HuH-7.5 (cell line): ENCODE measurements around the gene HSD17B3.
"Not testable (repeated sequence)": the region's sequence is repeated elsewhere in the genome, so short reads cannot be mapped to it uniquely, and the experiment has no call there.

Source experiments
- DNase-seq: peaks from one replicate; pipeline ENCODE4 v3.0.0; 2011; ENCODE audit warnings: low spot score

HSD17B3 gene

DNA sequence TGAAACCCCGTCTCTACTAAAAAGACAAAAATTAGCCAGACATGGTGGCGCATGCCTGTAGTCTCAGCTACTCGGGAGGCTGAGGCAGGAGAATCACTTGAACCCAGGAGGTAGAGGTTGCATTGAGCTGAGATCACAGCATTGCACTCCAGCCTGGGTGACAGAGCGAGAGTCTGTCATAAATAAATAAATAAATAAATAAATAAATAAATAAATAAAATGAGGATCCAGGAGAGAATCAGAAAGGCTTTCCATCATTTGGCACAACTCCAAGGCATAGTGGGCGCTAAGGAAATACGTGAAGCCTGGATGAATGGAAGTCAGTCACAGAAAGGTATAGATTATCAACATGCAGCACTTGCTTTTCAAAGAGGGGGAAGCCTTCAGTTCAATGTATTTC is 65.6 kb downstream of the HSD17B3 start:
- not testable (repeated sequence) for DNase-seq

DNA sequence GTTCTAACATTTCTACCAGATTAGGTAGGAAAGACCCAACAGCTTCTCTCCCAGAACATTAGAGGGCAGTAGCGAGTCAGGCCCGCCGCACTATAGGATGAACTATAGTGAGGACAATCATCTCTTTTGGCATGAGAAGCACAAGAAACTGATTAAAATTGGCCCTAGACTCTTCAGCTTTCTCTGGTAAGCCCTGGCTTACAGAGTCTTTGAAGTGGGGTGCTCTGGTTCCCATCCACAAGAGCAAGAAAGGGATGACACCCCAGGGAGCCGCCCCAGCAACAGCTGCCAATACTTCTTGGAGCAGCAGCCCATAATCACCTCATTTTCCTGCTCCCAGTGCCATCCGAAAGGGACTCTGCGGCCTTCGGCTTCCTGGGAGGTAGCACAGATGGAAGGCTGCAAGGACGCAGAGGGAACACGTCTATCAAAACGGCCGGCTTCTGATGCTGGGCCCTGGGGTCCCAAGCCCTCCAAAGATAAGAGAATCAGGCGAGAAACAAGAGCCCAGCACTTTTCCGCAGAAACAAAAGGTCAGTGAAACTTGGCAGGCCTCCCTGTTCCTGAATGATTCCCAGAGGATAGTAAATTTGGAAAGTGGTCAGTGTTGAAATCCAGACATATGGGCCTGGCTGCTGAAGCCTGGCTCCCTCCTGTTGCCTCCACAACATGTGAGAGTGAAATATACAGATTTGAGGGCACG is 69.3 kb downstream of the HSD17B3 start:
- peak; percentile 43 for DNase-seq

DNA sequence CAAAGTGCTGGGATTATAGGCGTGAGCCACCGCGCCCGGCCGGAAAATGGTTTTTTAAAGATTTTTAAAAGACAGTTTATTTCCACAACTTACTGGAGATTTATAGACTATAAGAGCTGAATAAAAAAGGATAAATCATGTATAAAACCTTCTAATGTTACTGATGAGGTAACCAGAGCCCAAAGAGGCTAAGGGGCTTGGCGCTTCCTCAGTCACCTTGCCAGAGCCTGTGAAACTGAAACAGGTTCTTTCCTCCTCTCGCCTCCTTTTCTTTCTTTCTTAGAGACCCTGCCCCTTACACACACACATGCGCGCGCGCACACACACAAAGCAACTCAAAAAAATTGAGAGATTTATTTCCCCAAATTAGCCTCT is 69.8 kb downstream of the HSD17B3 start:
- DNase-seq = no peak

DNA sequence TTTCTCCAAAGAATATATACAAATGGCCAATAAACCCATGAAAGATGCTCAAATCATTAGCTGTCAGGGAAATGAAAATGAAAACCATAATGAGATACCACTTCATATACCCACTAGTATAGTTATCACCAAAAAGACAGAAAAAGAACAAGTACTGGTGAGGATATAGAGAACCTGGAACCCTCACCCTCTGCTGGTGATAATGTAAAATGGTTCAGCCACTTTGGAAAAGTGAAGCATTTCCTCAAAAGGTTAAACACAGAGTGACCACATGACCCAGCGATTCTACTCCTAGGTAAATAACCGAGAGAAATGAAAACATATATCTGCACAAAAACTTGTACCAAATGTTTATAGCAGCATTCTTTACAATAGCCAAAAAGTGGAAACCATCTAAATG is 72.0 kb downstream of the HSD17B3 start:
- no peak for DNase-seq

DNA sequence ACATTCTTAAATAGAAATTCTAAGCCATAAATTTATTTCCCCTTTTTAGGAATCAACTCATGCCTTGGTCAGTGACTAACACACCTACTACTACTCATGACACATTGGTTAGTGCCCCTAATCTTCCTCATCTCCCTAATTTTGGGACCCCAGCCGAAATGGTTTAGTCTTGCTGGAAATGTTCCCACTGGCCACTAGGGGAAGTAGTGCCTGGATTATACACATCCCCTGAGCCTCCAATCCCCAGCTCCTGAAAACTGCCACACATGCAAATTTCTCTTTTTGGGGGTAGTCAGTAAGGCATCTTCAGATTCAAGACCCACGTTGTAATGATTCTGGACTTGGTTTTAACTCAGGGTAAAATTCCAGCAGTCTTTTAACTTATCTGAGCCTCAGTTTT is 79.8 kb downstream of the HSD17B3 start:
- peak; percentile 51 for DNase-seq

DNA sequence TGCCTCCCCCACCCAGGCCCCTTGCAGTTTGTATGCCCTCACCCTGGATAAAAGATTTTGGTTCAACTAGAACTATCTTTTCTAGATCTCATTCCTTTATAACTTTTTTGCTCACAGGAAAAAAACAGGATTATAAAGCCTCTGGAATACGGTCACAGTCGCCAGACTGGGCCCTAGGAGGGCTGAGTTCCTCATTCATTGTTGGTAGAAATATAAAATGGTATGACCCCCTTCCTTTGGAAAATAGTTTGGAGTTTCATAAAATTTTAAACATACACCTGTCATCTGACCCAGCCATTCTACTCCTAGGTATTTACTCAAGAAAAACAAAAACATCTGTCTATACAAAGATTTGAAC is 82.1 kb downstream of the HSD17B3 start:
- DNase-seq = no peak

DNA sequence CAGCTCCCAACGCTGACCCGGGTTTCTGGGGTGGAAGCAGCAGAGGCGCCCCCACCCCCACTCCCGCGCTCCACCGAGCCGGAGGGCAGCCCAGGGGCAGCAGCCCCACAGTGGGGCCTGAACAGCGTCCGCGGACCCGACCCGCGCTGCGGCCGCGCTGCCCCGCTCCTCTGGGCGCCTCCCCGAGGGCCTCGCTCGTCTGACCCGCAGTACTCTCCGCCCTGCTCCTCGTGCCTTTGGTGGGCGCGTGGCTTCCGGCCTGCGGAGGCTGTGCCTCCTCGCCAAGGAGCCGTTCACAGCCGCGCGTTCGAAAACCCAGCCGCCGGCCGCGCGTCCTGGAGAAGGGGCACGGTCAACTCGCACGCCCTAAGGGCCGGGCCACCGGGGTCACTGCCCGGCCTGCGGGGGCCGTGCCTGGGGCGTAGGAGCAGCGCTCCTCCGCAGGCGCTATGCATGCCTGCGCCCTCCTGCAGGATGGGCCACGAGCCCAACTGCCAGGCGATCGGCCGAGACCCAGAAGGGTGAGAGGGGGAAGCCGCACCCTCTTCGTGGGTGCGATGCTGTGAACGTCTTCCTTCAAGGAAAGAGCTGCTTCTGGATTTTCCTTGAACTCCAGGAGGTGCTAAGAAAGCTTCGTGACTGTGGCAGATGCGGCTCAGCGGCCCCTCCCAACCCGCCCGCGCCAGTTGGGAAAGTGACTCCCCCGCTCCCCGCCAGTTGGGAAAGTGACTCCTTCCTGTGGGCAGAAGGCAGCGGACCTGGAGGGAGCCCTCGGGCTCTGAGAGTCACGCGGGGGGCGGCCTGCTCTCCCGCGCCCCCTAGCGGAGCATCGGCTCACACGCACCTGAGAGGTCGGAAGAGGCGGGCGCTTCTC is 82.7 kb downstream of the HSD17B3 start:
- DNase-seq = peak; percentile 73

DNA sequence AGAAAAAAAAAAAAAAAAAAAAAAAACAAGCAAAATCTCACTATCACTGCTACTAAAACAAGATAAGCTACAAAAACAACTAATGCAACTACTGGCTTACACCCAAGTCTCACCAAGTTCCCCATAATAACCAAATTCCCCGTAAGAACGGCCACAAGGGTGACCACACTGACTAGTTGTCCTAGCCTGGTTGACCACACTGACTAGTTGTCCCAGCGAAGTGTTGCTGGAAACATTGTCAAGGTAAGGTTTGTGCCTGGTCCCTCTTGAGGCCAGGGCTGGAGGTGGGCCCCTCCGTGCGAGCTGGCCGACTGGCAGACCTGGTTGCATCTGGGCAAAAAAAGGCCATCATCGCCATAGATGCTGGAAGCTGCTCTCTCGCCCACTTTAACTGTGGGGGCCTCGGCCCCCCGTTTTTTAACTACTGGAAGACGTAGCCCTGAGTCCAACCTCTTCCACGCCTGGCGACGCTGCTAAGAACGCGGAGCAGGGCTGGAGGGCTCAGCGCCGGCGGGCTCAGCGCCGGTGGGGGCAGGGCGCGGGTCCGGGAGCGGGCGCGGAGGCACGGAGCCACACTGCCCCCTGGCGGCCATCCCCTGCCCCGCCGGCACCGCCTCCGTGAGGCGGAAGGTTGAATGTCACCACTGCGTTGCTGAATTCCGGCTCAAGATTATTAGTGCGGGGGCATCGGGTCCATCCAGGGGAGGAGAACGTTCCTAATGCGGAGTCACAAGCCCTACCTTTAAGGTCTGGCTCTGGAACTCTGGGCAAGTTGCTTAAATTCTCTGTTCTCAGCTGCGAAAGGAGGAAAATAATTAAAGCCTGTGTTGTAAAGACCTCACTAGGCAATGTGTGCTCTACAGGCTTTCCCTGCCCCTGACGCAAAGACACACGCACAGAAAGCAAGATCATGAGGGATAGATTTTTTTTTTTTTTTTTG is 84.0 kb downstream of the HSD17B3 start:
- peak; percentile 87 for DNase-seq

DNA sequence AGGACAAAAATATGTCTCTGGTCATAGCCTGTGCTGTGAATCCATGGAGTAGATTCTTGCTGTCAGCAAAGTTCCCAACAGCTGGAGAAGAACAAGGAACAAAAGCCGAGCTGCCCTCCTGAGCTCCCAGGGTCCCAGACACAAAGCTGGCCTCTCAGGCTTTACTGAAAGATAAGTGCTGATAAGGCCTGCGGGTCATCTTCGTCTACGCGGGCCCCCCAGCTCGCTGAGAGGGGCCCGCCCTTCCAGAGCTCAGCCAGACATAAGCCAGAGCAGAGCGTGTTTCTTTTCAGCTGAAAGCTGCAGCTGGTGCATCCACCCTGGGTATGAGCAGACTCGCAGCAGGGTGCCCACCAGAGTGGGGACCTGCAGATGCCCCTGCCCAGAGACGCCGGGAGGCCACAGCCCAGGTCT is 84.7 kb downstream of the HSD17B3 start:
- peak; percentile 29 for DNase-seq

DNA sequence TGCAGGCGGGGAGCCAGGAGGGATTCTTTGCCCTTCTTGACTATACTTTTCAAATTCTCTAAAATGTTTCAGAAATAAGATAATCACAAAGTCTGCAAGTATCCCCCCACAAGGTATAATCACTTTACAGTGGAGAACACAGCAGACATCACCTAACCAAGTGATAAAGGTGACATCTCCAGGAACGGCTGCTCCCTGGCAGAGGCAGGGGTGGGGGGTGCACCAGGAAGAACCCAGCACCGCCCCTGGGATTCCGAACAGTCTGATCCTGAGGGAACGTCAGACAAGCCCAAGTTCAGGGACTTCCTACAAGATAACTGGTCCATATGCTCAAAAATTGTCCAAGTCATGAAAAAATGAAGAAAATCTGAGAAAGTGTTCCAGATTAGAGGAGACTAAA is 85.4 kb downstream of the HSD17B3 start:
- DNase-seq = no peak

DNA sequence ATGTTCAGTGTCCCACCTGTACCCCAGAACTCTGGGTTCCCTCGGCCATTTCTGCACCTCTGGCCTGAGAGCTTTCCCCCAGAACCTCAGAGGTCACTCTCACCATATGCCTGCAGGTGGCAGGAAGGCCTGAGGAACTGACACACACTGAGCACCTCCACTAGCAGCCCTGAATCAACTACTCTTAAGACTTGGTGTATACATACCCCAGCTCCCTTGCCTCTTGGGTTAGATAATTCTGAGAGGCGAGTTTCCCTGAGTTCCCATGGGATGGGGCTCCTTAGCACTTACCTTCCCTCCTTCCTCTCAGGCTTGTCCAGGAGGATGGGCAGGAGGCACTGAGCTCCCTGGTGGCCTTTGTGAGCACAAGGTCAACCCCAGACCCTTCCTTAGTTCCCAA is 86.1 kb downstream of the HSD17B3 start:
- no peak for DNase-seq

DNA sequence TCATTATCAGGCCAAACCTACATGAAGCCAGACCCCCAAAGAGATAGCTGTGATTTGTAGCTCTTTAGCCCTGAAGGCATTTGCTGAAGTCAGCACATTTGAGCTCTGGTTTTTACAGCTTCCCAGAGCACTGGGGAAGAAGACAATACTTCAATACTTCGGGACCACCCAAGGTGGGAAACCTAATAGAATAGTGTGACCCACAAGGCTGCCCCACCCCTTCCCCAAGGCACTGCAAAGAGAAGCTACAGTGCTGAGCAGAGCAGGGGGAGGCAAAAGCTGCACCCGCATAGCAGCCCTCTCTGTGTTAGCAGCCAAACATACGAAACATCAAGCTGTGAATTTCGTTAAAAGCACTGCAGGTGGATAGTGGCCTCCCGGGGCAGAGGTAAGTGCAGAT is 87.3 kb downstream of the HSD17B3 start:
- no peak for DNase-seq

DNA sequence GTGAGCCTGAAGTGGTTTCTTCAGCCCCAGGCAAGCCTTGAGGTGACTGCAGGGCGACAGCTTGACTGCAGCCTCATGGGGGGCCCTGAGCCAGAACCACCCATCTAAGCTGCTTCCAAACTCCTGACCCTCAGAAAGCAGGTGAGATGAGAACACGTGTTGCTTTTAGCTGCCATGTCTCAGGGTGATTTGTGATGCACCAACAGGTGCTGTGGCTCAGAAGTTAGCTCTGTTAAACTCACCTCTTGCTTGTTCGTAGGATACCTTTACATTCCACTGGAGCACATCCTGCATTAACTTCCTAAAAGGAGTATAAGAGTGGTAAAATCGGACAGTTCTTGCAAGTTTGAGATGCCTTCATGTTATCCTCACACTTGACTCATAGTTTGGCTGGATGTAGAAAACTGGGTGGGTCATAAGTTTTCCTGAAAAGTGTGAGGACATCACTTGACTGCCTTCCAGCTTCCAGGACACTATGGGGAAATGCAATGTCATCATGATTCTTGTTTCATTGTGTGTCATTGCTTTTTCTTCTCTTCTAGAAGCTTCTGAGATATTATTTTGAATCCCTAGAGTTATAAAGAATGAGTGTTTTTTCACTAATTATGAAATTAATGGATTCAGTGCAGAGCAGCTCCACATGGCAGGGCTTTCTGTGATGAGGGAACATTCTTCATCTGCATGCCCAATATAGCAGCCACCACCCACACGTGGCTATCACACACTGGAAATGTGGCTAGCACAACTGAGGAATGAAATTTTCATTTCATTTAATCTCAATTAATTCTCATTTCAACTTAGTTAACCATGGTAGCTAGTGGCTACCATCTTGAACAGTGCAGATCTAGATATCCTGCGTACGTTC is 92.3 kb downstream of the HSD17B3 start:
- no peak for DNase-seq

DNA sequence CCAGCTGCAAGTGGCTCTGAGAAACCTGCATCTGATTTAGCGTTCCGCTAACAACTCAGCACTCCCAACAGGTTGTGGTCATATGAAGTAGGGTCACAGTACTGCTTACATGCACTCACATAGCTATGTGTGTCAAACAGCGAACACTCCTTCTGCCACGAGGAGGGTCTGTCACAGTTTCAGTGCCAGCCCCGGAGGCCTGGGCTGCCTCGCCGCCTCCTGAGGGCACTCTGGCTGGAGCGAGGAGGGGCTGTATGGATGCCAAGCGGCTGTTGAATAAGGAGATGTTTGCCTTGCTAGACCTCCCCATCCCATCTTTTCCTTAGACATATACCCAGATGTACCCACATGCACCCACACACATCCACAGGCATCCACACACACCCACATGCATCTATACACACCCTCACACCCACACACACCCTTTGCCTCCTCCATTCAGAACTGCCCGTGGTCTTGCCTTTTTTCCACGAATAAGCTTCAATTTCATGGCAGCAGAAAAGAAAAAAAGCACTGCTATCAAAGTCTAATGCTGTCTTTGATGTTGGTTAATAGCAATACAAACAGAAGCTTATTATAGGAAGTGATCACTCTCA is 95.7 kb downstream of the HSD17B3 start:
- DNase-seq = no peak

DNA sequence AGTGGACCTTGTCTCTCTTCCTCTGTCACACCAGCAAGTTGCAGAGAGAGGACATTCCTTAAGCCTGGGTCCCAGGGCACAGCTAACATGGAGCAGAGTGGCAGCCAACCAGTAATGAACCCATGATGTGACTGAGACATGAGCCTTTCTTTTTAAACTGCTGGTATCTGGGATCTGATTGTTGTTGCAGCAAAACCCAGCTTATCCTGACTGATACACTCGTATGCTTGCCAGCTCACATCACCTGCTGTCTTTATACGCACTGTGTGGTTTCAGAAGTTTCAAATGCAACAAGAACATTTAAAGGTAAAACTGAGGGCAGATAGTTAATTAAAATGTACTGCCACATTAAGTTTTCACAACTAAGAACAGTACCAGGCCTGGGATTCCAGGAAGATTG is 97.1 kb downstream of the HSD17B3 start:
- no peak for DNase-seq

DNA sequence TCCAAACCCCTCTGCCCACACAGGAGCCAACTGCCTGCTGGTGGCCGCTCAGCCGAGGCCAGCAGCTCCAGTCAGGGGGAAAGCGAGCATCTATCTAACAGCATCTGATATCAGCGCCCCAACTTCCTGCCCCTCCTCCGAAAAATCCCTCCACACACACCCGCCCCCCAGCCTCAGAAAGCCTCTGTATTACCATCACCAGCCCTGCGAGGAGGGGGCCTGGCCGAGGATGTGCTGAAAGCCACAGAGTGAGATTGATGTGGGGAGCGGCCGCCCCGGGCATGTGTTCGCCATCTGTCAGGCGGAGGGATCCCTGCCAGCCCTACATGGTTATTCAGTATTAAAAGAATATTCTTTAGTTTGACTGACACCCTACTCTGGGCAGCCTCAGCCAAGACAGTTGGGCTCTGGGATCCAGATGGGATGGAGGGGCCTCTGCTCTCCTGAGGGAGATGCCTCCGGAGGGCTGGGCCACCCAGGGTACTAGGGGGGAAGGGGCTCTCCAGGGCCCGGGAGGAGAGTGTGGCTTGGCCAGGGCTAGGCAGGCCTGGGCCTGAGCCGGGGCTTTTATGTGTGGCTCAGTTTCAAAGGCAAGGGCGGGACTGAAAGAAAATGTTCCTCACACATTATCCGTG is 98.0 kb downstream of the HSD17B3 start:
- DNase-seq = no peak

DNA sequence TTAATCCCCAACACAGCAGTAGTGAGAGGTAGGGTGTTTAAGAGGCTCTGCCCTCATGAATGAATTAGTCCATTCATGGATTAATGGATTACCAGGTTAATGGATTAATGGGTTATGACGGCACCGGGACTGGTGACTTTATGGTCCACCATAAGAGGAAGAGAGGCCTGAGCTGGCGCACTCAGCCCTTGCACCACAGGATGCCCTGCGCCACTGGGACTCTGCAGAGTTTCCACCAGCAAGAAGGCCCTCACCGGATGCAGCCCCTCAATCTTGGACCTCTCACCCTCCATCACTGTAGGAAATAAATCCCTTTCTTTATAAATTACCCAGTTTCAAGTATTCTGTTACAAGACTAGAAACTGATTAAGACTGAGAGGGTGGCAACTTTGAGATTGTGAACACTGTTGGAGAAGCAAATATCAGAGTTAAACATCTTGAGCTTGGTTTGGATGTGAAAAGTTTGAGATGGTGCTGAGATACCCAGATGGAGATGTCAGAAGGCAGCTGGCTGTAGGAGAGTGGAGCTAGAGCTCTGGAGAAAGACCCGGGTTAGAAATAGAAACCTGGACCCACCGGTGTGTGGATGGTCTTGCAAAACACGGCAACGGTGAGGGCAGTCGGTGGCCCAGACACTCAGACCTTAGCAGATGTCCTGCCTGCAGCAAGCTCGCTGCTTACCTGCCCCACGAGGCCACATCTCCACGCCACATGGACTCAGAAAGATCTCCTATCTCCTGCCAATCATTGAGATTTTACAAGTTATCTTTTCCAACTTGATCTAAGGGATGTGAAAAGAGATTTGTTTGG is 98.8 kb downstream of the HSD17B3 start:
- no peak for DNase-seq

DNA sequence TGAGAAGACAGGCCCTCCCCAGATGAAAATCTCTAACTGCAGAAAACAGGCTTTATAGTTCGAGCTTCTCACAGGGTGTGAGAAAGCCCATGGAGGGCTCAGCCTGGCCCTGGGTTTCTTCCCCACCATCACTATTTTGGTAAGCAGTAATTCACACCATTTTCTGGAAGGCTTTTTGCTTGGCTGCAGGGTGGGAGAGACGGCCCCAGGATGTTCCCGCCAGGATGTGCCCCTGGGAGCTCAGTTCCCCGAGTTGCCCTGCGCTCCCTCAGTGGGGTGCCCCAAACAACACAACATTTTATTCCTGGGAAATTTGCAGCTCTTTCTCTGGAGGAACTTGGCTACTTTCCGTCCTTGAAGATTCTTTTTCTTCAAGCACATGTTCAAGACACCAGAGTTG is 100.8 kb downstream of the HSD17B3 start:
- no peak for DNase-seq

DNA sequence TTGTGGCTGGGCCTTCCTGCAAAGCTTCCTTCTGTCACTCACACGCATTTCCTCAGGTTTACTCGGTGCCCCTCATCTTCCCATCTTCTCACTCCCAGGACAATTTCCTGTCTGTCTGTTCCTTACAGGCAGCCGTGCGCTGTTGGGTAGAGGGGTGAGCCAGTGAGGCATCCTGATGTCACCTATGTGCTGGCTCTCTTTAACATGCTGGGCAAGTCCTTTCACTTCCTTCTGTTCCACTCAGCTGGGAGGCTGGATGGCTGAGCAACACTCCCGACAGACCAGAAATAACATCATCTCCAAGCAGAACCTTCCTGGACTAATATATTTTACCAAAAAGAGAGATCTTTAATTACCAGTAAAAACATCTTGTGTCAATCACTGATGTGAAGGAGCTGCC is 103.0 kb downstream of the HSD17B3 start:
- no peak for DNase-seq

DNA sequence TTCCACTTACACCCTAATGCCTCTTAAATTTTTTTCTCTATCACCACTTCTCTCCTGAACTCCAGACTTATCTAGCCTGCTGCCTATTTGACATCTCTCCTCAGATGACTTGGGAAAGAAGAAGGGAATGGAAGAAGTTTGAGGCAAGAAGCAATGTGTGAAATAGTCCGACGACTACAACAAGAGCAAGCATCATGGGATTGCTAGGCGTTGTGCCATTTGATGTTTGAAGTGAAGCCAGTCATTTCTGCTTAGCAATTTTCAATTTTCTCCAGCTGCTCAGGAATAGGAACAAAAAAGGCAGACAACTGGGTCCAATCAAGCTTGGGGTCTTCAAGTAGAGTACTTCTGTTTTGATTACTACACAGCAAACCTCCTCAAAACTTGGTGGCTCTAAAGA is 106.4 kb downstream of the HSD17B3 start:
- no peak for DNase-seq
